Measurements from ENCODE around the gene MYO3A.

DNA sequence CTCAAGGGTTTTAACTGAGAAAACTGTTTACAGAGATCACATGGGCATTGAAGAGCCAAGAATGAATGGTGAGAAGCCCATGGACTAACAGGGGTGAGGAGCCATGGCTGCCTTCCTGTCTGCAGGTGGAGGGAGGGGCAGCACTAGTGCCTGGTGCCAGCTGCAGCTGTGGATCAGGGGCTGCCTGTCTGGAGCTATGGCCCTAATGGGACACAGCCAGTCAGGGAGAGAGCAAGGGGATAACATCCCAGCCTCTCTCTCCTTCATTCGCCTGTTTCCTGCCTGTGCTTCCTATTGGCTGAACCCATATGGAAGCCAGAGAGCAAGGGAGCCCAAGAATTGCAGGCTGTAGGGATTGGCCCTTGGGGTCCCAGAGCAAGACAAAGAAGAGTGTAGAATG is 156.7 kb downstream of the MYO3A start:
- TF ChIP-seq, protein P1, sequence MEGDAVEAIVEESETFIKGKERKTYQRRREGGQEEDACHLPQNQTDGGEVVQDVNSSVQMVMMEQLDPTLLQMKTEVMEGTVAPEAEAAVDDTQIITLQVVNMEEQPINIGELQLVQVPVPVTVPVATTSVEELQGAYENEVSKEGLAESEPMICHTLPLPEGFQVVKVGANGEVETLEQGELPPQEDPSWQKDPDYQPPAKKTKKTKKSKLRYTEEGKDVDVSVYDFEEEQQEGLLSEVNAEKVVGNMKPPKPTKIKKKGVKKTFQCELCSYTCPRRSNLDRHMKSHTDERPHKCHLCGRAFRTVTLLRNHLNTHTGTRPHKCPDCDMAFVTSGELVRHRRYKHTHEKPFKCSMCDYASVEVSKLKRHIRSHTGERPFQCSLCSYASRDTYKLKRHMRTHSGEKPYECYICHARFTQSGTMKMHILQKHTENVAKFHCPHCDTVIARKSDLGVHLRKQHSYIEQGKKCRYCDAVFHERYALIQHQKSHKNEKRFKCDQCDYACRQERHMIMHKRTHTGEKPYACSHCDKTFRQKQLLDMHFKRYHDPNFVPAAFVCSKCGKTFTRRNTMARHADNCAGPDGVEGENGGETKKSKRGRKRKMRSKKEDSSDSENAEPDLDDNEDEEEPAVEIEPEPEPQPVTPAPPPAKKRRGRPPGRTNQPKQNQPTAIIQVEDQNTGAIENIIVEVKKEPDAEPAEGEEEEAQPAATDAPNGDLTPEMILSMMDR (IDR thresholded peaks at IDR 0.05): no peak
- no peak for TF ChIP-seq POLR2A (IDR thresholded peaks at IDR 0.05)

Data from uterus (tissue), 2 donors.